A549 (cell line): Measurements from ENCODE around the gene CAV3.

Source experiments
- RCOR1 ChIP-seq: fragments of 150-350 bp; IDR thresholded peaks from 2 replicates; pipeline ENCODE4 v1.6.1; 2014; ENCODE audit warnings: antibody characterized with exemption, low read length, low read depth
- TF ChIP-seq, protein P1 (sequence below): IDR thresholded peaks from 2 replicates; pipeline ENCODE4 v1.6.1; 2012

DNA sequence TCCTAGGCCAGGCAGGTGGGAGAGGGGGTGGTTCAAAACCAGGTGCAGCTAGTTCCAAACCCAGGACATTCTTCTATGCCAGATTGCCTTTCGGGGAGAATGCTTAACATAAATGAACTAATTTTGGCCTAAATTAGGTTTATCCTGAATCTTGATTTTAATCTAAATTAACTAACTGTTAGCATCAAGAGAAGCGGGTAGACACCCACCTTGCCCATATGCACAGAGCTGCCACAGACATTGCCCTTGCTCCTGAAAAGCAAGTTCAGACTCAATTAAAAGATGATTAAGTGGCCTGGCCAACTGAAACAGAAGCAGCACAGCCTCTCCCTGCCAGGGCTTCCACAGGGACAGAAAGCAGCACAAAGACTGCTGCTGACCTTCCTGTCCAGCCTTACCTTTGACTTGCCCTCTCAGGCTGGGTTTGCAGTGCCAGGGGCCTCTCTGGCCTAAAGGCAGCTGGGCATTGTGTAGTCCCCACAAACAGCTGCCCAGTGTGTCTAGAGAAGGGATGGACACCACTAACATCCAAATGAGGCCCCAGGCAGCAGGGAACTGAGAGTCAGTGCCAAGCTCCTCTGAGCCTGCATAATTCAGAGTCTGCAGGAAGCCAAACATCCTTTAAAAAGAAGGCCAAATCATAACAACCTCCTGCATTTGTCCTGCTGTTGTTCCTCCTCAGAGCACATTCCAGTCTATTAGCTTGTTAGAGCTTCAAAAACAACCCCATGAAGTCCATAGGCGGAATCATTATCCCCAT, 51.3 kb downstream of the CAV3 start:
- TF ChIP-seq RCOR1, result no peak
- TF ChIP-seq, protein P1, sequence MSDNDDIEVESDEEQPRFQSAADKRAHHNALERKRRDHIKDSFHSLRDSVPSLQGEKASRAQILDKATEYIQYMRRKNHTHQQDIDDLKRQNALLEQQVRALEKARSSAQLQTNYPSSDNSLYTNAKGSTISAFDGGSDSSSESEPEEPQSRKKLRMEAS, result no peak
